Right renal cortex interstitium (tissue), 3 donors: ENCODE results near the gene RD3L. TPM values are rescaled to one million over a fixed set of nuclear protein-coding genes. Genes with fewer than 3 reads are reported as not detected.
"Not testable (repeated sequence)": the region's sequence is repeated elsewhere in the genome, so short reads cannot be mapped to it uniquely, and the experiment has no call there.

ENCODE experiments used
- DNase-seq, 3 donors: peaks; one replicate each; pipeline ENCODE4 v3.0.0-alpha.2; 2013; ENCODE audit warnings: low read depth in 3 of 3, low spot score in 2 of 3
- polyA plus RNA-seq, 3 donors: library from polyadenylated mRNA; unstranded; fragments of 120-200 nt; gene quantifications; one replicate each; pipeline ENCODE4 v1.2.1, GENCODE V29; 2013; ENCODE audit not compliant: insufficient read length in 3 of 3

RD3L gene
- polyA plus RNA-seq, 3 donors = 0.14 TPM; not detected in 2

DNA sequence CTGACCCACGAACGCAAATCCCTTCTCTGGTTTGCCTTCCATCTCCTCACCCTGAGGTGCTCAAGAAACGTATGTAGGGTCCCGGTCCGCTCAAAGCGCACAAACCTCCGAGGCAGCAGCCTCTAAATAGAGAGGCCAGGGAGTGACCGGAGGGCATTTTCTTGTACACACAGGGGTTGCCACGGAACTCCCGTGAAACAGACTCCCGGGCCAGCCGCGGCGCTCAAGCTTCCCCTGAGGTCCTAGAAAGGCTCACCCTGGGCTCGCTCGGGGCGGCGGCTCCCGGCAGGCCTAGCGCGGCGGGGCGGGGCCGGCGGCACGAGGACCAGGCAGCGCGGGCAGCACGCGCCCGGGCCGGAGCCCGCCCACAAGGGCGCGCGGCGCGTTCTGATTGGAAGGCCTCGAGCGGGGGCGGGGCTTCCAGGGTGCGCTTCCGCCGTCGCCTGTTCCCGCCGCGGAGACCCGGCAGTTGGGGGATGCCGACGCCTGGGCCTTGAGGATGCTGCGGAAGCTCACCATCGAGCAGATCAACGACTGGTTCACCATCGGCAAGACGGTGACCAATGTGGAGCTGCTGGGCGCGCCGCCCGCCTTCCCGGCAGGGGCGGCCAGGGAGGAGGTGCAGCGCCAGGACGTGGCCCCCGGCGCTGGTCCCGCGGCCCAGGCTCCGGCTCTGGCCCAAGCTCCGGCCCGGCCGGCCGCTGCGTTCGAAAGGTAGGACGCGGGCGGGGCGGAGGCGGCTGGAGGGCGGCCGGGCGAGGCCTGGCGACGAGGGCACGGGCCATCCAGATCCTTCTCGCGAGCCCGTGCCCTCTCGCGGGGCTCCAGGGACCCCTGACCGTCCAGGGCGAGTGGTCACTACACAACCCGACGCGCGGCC lies 14.1 kb downstream of the RD3L start, which contains the start of gene TDRD9:
Gene TDRD9, plus strand, starts transcription at position 446 of the 880 bp plus-strand sequence. Its CDS starts 54 bp downstream, at position 500.
- no peak for DNase-seq

DNA sequence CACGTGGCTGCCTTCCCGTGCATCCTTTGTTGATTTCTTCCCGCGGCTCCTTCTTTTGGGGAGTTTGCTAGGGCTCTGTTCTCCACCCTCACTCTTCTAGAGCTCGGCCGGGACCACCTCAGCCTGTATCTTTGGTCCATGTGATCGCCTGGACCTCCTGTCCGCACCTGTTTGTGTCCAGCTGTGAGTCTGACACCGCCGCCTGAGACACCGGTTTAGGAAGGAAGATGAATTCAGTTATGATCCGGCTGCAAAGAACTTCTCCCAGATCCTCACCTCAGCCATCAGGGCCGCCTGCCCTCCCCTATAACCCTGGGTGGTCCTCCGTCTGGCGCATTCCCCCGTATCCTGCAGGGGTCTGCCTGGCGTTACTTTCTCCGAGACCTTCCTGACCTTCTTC lies 14.8 kb downstream of the RD3L start:
- DNase-seq = no peak

DNA sequence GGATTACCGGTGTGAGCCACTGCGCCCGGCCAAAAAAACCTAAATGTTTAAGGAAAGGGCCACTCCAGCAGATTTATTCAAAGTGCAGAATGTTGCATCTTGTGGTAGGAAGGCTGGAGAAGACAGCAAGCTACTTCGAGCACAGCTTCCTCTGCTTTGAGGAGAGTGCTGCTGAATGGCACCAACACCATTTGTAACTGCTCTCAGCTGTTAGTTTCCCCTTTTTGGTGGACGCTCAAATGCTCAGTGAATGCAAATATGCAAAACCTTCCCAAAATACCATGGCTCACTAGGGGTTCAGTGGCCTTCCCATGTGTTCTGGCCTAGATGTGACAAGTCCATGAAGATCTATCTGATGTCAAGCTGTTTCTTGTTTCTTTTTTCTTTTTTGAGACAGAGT lies 17.0 kb downstream of the RD3L start:
- DNase-seq = no peak

DNA sequence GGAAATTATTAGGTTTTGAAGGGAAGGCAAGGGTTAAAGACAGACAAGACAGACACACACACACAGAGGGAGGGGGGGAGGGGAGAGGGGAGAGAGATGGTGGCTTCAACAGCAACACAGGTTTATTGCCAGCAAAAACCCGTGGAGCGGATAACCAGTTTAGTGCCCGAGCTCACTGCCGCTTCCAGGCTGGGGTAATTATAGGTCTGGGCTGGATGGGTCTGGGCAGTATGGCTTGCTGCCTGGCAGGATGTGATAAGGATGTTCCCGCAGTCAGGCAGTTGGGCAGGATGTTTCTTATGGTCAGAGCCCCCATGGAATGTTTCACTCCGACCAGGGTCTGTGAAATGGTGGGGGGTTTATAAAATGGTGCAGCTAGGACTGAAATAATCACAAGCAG lies 18.5 kb downstream of the RD3L start:
- DNase-seq = no peak

DNA sequence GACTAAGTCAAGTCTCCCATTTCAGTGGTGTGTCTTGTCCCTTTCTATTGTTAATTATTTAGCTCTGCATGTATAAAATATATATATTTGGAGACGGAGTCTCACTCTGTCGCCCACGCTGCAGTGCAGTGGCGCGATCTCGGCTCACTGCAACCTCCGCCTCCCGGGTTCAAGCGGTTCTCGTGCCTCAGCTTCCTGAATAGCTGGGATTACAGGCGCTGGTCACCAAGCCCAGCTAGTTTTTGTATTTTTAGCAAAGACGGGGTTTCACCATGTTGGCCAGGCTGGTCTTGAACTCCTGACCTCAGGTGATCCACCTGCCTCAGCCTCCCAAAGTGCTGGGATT lies 20.5 kb downstream of the RD3L start:
- not testable (repeated sequence) for DNase-seq

GRCh38 chr14:103920981-103921854 lies 21.1 kb downstream of the RD3L start:
- DNase-seq = peak; percentile 79 to 88 (median 85)

- no peak for DNase-seq
Measured at GRCh38 chr14:103916636-103917262, 25.6 kb downstream of the RD3L start.

DNA sequence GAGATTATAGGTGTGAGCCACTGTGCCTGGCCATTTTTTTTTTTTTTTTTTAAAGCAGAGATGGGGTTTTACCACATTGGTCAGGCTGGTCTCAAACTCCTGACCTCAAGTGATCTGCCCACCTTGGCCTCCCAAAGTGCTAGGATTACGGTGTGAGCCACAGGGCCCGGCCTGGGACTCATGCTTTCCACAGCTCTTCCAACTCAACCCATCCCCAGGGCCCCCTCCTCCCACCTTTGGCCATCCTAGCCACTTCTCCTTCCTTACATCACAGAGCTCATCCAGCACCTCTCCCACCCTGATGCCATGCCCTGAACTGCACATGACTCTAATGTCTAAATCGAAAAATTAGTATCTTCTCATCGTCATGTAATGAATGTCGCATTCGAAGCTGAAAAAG lies 26.7 kb downstream of the RD3L start:
- no peak for DNase-seq

- DNase-seq = no peak
Measured at GRCh38 chr14:103910984-103911383, 31.3 kb downstream of the RD3L start.

DNA sequence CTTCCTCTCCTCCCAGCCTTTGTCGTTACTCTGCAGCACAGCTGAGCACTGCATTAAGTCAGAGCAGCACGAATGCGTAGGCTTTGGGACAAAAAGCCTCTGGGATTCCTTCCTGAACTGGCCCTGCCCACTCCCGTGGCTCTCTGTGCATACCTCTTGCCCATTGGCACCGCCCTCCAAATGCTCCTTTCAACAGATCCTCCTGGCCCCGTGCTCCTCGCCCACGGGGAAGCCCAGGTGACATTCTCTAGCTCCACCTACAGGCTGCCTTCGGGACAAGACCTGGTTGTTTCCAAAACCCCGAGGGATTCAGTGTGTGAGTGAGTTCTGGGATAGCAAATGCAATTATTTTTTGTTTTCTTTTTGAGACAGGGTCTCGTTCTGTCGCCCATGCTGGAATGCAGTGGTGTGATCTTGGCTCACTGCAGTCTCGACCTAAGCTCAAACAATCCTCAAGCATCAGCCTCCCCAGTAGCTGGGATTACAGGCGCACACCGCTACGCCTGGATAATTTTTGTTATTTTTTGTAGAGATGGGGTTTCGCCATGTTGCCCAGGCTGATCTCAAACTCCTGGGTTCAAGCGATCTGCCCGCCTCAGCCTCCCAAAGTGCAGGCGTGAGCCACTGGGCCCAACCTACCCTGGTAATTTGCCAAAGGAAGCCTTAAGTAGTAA lies 31.9 kb downstream of the RD3L start:
- DNase-seq = peak in 2 of 3 donors; percentile 76 to 83

- no peak for DNase-seq
Measured at GRCh38 chr14:103909531-103910261, 32.6 kb downstream of the RD3L start.

GRCh38 chr14:103908580-103908979 lies 33.7 kb downstream of the RD3L start:
- DNase-seq = no peak

GRCh38 chr14:103905842-103906456 lies 36.4 kb downstream of the RD3L start:
- DNase-seq = no peak

DNA sequence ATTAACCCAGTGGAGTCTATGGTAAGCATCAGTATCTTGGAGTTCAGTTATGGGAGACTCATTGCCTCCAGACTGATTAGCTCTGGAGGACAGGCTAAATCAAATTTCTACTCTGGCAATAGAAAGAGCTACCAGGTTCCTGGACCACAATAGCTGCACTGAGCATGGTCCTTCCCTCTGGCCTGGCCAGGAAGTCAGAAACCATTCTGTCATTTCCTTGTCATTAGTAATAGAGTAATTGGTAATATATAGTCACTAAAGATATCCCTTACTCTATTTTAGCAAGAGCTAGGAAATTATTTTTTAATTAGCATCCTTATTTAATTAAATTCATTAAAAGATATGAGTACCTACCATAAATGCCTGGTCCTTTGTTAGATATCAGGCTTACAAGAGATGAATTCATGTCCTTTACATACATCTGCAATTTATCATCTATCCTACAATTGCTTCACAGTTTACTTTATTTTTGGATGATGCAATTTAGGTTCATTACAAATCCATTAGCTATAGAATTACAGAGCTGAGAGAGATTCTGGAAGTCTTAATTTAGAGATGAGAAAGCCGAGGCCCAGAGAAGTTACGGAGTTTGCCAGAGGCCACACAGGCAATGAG lies 37.7 kb downstream of the RD3L start:
- no peak for DNase-seq

GRCh38 chr14:103899833-103900232 lies 42.5 kb downstream of the RD3L start:
- no peak for DNase-seq

- no peak for DNase-seq
Measured at GRCh38 chr14:103899316-103899715, 43.0 kb downstream of the RD3L start.

DNA sequence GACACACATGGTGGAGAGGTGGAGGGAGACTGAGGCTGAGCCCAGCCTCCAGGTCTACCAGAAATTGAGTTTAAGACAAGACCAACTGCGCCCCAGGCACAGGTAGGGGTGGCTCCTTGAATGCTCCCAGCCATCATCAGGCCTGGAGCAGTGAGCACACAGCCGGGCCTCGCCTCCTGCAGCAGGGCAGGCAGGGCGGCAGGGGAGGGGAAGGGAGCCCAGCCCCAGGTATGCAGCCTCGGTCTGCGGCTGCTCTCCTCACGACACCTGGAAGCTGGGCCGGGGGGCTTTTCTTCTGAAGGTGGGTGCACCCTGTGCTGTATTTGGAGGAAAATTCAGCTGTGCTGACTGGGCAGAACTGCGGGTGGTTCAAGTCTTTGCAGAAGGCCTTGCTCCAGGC lies 43.6 kb downstream of the RD3L start:
- no peak for DNase-seq

- no peak for DNase-seq
Measured at GRCh38 chr14:103898204-103898603, 44.1 kb downstream of the RD3L start.
